MM.1S (cell line): Measurements from ENCODE around the gene CDH4.

Experiments used
- DNase-seq: peaks from one replicate; pipeline ENCODE4 v3.0.0-alpha.2; 2015
- H2AFZ ChIP-seq: fragments of 300-600 bp; sonication (generic); 2 replicates; pipeline ENCODE4 v1.6.0; 2016; ENCODE audit warnings: antibody characterized with exemption, low read length
- H3F3A ChIP-seq: fragments of 300-600 bp; sonication (generic); 2 replicates; pipeline ENCODE4 v1.6.1; 2016; ENCODE audit warnings: mild to moderate bottlenecking, antibody characterized with exemption, low read length, moderate library complexity, mixed read lengths; ENCODE audit not compliant: insufficient read depth
- H3K27ac ChIP-seq: fragments of 300-600 bp; sonication (generic); 2 replicates; pipeline ENCODE4 v1.5.1; 2016; ENCODE audit warnings: mild to moderate bottlenecking, low read length
- H3K27me3 ChIP-seq: fragments of 300-600 bp; sonication (generic); replicated peaks from 2 replicates; pipeline ENCODE4 v1.6.0; 2016; ENCODE audit warnings: low read length; ENCODE audit not compliant: insufficient read depth
- H3K36me3 ChIP-seq: fragments of 300-600 bp; sonication (generic); replicated peaks from 2 replicates; pipeline ENCODE4 v1.6.1; 2016; ENCODE audit warnings: mild to moderate bottlenecking, low read length, mixed read lengths; ENCODE audit not compliant: insufficient read depth
- H3K4me1 ChIP-seq: fragments of 300-600 bp; sonication (generic); 2 replicates; pipeline ENCODE4 v1.6.1; 2016; ENCODE audit warnings: low read length, mixed read lengths
- H3K4me2 ChIP-seq: fragments of 300-600 bp; sonication (generic); 2 replicates; pipeline ENCODE4 v1.6.0; 2016; ENCODE audit warnings: low read depth, low read length
- H3K4me3 ChIP-seq: fragments of 300-600 bp; sonication (generic); 2 replicates; pipeline ENCODE4 v1.5.1; 2016; ENCODE audit warnings: low read length, mixed read lengths
- H3K79me2 ChIP-seq: fragments of 300-600 bp; sonication (generic); 2 replicates; pipeline ENCODE4 v1.6.1; 2016; ENCODE audit warnings: mixed run types, low read length, mixed read lengths
- H3K9ac ChIP-seq: fragments of 300-600 bp; sonication (generic); 2 replicates; pipeline ENCODE4 v1.6.1; 2016; ENCODE audit warnings: low read length, mixed read lengths
- H3K9me2 ChIP-seq: fragments of 300-600 bp; sonication (generic); replicated peaks from 2 replicates; pipeline ENCODE4 v1.6.1; 2016; ENCODE audit warnings: mild to moderate bottlenecking, low read length, mixed read lengths; ENCODE audit not compliant: insufficient read depth
- H3K9me3 ChIP-seq: fragments of 300-600 bp; sonication (generic); replicated peaks from 2 replicates; pipeline ENCODE4 v1.6.1; 2016; ENCODE audit warnings: mild to moderate bottlenecking, low read length, mixed read lengths; ENCODE audit not compliant: insufficient read depth
- H4K20me1 ChIP-seq: fragments of 300-600 bp; sonication (generic); 2 replicates; pipeline ENCODE4 v1.6.1; 2016; ENCODE audit warnings: mild to moderate bottlenecking, low read length, moderate library complexity, mixed read lengths; ENCODE audit not compliant: insufficient read depth
- EZH2 ChIP-seq: fragments of 300-600 bp; sonication (generic); optimal IDR thresholded peaks from 2 replicates; pipeline ENCODE3; 2017; ENCODE audit warnings: low read depth, mild to moderate bottlenecking, antibody characterized with exemption, low read length, mixed read lengths
- EZH2phosphoT487 ChIP-seq: fragments of 300-600 bp; sonication (generic); IDR thresholded peaks from 2 replicates; pipeline ENCODE4 v1.6.1; 2018; ENCODE audit warnings: antibody characterized with exemption, low read length
- TF ChIP-seq, protein P1 (sequence below): fragments of 300-600 bp; sonication (generic); IDR thresholded peaks from 2 replicates; pipeline ENCODE4 v1.5.1; 2016; ENCODE audit warnings: antibody characterized with exemption, low read length, mixed read lengths

Gene CDH4

DNA sequence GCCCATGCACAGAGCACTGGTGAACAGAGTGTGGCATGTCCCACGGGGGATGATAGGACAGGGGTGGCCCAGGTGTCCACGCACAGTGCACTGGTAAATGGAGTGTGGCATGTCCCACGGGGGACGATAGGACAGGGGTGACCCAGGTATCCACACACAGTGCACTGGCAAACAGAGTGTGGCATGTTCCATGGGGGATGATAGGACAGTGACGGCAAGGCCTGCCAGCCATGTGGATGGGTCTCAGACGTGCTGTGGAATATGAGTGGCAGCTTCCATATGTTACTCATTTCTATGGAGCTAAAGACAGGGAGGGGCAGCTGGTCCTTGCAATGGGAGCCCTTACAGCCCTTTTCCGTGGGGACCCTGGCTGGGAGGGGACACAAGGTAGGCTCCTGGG is 168.7 kb downstream of the CDH4 start:
- H3K79me2 ChIP-seq, result no peaks in the 10 kb centered on the region
- no peaks in the 10 kb centered on the region for H3K36me3 ChIP-seq
- no peak overlapping the region for H3K27ac ChIP-seq
- H3K4me3 ChIP-seq, result no peak overlapping the region
- no peak overlapping the region for H2AFZ ChIP-seq
- H3K9me2 ChIP-seq, result no peaks in the 10 kb centered on the region
- H4K20me1 ChIP-seq, result no peaks in the 10 kb centered on the region
- H3F3A ChIP-seq, result no peaks in the 10 kb centered on the region
- DNase-seq, result no peak
- H3K9ac ChIP-seq, result no peak overlapping the region
- H3K27me3 ChIP-seq, result peaks cover 28% of the 10 kb centered on the region
- H3K9me3 ChIP-seq, result no peaks in the 10 kb centered on the region
- H3K4me1 ChIP-seq, result no peaks in the 10 kb centered on the region
- H3K4me2 ChIP-seq, result no peak overlapping the region
- TF ChIP-seq EZH2phosphoT487, result no peak

DNA sequence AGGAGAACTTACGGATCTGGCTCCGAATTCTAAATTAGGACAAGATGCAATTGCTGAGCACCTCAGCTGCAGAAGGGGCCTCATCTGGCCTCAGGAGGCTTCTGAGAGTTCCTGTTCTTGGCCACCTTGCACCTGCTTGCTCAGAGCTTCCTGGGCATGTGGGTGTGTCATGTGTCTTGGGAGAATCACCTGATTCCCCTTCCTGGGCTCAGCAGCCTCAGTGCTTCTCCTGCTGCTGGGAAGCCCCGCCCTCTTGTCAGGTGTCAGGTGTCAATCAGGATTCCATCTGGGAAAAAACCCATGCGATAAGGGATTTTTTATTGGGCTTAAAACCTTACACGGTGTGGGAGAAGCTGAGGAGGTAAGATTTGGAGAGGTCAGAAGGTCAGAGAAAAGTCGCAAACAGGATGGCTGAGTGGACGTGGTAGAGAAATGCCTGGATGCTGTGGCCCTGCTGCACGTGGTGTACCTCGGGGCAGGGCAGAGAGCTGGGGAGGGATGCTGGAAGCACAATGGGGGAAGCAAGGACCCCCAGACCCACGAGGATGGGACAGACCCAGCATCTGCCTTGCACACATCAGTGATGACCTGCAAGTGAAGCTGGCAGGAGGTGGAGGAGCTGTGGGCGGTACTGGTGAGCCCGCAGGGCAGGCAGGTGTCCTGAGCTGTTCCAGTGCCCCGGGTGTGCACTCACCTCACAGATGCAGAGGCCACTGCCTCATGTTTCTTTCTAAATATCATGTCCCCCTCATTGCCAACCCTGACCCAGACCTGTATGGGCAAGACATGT is 170.8 kb downstream of the CDH4 start:
- H3F3A ChIP-seq, result no peaks in the 10 kb centered on the region
- no peak overlapping the region for H3K9ac ChIP-seq
- H2AFZ ChIP-seq, result no peak overlapping the region
- TF ChIP-seq, protein P1, sequence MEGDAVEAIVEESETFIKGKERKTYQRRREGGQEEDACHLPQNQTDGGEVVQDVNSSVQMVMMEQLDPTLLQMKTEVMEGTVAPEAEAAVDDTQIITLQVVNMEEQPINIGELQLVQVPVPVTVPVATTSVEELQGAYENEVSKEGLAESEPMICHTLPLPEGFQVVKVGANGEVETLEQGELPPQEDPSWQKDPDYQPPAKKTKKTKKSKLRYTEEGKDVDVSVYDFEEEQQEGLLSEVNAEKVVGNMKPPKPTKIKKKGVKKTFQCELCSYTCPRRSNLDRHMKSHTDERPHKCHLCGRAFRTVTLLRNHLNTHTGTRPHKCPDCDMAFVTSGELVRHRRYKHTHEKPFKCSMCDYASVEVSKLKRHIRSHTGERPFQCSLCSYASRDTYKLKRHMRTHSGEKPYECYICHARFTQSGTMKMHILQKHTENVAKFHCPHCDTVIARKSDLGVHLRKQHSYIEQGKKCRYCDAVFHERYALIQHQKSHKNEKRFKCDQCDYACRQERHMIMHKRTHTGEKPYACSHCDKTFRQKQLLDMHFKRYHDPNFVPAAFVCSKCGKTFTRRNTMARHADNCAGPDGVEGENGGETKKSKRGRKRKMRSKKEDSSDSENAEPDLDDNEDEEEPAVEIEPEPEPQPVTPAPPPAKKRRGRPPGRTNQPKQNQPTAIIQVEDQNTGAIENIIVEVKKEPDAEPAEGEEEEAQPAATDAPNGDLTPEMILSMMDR, result no peak
- TF ChIP-seq EZH2 (no peak), EZH2phosphoT487 (no peak)
- no peak overlapping the region for H3K4me3 ChIP-seq
- DNase-seq, result no peak
- no peaks in the 10 kb centered on the region for H3K9me3 ChIP-seq
- no peaks in the 10 kb centered on the region for H3K36me3 ChIP-seq
- no peaks in the 10 kb centered on the region for H4K20me1 ChIP-seq
- H3K4me2 ChIP-seq, result no peak overlapping the region
- no peaks in the 10 kb centered on the region for H3K9me2 ChIP-seq
- H3K27ac ChIP-seq, result no peak overlapping the region
- H3K4me1 ChIP-seq, result no peaks in the 10 kb centered on the region
- H3K27me3 ChIP-seq, result peaks cover 14% of the 10 kb centered on the region
- H3K79me2 ChIP-seq, result no peaks in the 10 kb centered on the region

DNA sequence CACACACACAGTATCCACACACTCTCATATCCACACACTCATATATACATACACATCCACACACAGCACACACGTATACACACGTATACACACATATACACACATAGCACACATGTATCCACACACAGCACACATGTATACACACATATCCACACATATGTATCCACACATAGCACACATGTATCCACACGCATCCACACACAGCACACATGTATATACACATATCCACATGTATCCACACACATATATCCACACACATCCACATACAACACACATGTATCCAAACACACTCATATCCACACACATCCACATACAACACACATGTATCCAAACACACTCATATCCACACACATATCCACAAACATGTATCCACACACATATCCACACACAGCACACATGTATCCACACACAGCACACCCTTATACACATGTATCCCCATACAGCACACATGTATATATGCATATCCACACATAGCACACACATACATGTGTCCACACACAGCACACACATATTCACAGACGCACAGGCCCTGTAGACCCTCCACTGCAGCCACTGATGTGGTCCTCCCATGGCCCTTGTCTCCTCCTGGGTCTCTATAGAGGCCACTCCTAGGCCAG is 172.1 kb downstream of the CDH4 start:
- H3K27ac ChIP-seq, result no peak overlapping the region
- no peaks in the 10 kb centered on the region for H4K20me1 ChIP-seq
- no peak for DNase-seq
- no peak overlapping the region for H2AFZ ChIP-seq
- no peak overlapping the region for H3K9ac ChIP-seq
- H3K36me3 ChIP-seq, result no peaks in the 10 kb centered on the region
- no peak overlapping the region for H3K4me3 ChIP-seq
- H3K9me3 ChIP-seq, result no peaks in the 10 kb centered on the region
- no peak overlapping the region for H3K4me2 ChIP-seq
- peaks cover 4% of the 10 kb centered on the region for H3K27me3 ChIP-seq
- H3K4me1 ChIP-seq, result no peaks in the 10 kb centered on the region
- H3K79me2 ChIP-seq, result no peaks in the 10 kb centered on the region
- no peaks in the 10 kb centered on the region for H3F3A ChIP-seq
- no peaks in the 10 kb centered on the region for H3K9me2 ChIP-seq
- TF ChIP-seq, protein P1, result no peak
- no peak for TF ChIP-seq EZH2phosphoT487
- no peak for TF ChIP-seq EZH2
